Stomach smooth muscle (tissue), 2 donors: ENCODE measurements around the gene AIDA.

Experiments used
- H3K27ac ChIP-seq: one replicate; pipeline ENCODE4 v1.7.0; 2013; ENCODE audit warnings: mild to moderate bottlenecking, low read length, inconsistent platforms
- H3K27me3 ChIP-seq, 2 donors: one replicate each; pipeline ENCODE4 v1.7.0; 2013; ENCODE audit warnings: low read length in 2 of 2; ENCODE audit not compliant: insufficient read depth in 2 of 2, control insufficient read depth in 1 of 2
- H3K36me3 ChIP-seq, 2 donors: one replicate each; pipeline ENCODE4 v1.7.0; 2013; ENCODE audit warnings: low read length in 2 of 2; ENCODE audit not compliant: control insufficient read depth in 2 of 2, insufficient read depth in 2 of 2
- H3K4me1 ChIP-seq: one replicate; pipeline ENCODE4 v1.7.0; 2013; ENCODE audit warnings: low read length; ENCODE audit not compliant: control insufficient read depth, insufficient read depth
- H3K4me3 ChIP-seq, 2 donors: one replicate each; pipeline ENCODE4 v1.7.0; 2013; ENCODE audit warnings: low read length in 2 of 2
- H3K9ac ChIP-seq, 2 donors: one replicate each; pipeline ENCODE4 v1.7.0; 2013; ENCODE audit warnings: low read length in 2 of 2, mild to moderate bottlenecking in 1 of 2
- H3K9me3 ChIP-seq, 2 donors: one replicate each; pipeline ENCODE4 v1.7.0; 2013; ENCODE audit warnings: low read length in 2 of 2; ENCODE audit not compliant: control insufficient read depth in 2 of 2
- donor health status: healthy.
- donor health status: Pancreatic carcinoma.

AIDA gene

GRCh38 chr1:222623458-222623857 lies 88.8 kb downstream of the AIDA start:
- Histone ChIP-seq H3K9me3 (no peaks in the 10 kb centered on the region), H3K36me3 (peaks cover 26 to 30% of the 10 kb centered on the region in 2 donors), H3K27ac (no peak overlapping the region), H3K9ac (no peak overlapping the region), H3K27me3 (no peaks in the 10 kb centered on the region), H3K4me3 (no peak overlapping the region), H3K4me1 (no peaks in the 10 kb centered on the region)

GRCh38 chr1:222622765-222623164 lies 89.5 kb downstream of the AIDA start:
- Histone ChIP-seq H3K27me3 (no peaks in the 10 kb centered on the region), H3K36me3 (peaks cover 19 to 23% of the 10 kb centered on the region in 2 donors), H3K4me3 (no peak overlapping the region), H3K4me1 (no peaks in the 10 kb centered on the region), H3K9me3 (no peaks in the 10 kb centered on the region), H3K27ac (no peak overlapping the region), H3K9ac (no peak overlapping the region)

GRCh38 chr1:222620566-222620965 lies 91.7 kb downstream of the AIDA start:
- Histone ChIP-seq H3K9me3 (no peaks in the 10 kb centered on the region), H3K4me1 (peaks cover 3% of the 10 kb centered on the region), H3K9ac (no peak overlapping the region), H3K36me3 (peaks cover 8 to 12% of the 10 kb centered on the region in 2 donors), H3K27me3 (no peaks in the 10 kb centered on the region), H3K4me3 (no peak overlapping the region), H3K27ac (no peak overlapping the region)

DNA sequence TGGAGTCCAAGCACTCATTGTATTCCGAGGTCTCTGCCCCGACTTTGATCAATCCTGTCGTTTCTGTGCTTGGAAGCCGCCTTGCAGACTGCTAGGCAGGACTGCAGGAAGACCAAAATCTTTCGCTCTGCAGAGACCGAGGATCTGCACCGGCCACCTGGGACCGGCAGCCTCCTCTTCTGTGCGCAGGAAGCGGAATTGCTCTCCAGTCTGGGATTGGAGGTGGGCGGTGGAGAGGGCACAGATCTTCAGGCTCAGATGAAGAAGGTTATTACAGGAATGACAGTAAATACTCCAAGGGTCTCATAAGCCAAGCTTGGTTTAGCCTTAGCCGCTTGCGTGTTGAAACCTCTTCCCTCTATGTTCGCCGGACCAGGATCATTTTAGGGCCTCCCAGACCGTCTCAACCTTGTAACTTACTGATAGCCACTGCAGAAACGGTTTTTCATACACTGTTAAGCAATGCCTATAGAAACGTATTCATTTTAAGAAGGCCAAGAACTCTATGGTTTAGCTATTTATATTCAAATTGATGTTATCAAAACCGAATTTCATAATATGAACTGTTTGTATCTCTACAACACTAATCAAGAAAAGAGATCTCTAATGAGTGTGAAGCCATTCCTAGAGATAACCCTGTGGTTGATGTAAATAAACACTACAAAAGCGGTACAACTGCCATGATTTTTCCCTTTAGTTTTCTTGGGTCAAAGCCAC lies 93.3 kb downstream of the AIDA start:
- Histone ChIP-seq H3K9me3 (no peaks in the 10 kb centered on the region), H3K36me3 (peaks cover 6% of the 10 kb centered on the region in 2 donors), H3K4me3 (peak overlapping the region; percentile 84 to 85), H3K27ac (no peak overlapping the region), H3K4me1 (peaks cover 3% of the 10 kb centered on the region), H3K9ac (peak overlapping the region; percentile 43 to 57), H3K27me3 (no peaks in the 10 kb centered on the region)
